Effector CD4-positive, alpha-beta T cell (primary cell): ENCODE measurements around the gene LRRTM4.
"Not testable (repeated sequence)": the region's sequence is repeated elsewhere in the genome, so short reads cannot be mapped to it uniquely, and the experiment has no call there.

Experiments
- DNase-seq: peaks from one replicate; pipeline ENCODE4 v3.0.0-alpha.2; 2020

LRRTM4 gene

DNA sequence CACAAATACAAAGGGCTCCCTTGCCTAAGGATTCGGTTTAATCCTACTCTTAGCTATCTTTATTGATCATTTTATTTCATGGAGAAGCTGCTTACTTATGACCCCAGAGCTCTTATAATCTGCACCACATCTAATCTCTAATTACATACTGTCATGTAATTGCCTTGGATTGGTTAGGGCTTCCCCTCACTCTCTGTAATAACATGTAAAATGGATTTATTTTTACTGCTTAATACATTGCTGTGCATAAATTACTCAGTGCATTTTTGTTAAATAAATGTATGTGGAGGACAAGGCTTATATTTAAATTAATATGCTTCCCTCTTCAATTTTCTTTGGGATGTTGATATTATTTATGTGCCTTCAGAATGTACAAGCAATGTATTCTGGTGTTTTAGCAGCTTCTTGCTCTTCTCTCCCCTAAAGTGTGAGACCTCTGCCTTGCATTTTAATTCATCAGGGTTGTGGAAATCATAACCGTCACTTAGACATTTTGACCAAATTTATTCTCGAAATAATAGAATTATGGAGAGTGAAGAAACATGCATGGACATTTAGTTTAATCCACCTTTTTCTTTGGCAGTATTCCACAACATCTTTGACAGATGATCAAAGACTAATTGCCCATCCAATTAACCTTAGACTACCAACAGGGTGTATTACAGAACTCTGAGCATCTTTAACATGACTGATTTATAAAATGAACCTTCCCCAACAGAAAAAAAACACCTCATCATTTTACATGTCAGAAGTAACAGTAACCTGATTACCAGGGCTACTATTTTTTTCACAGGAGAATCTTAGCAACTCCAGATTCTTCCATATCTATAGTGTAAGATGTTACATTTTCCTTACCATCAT lies 692.6 kb downstream of the LRRTM4 start:
- DNase-seq: no peak

DNA sequence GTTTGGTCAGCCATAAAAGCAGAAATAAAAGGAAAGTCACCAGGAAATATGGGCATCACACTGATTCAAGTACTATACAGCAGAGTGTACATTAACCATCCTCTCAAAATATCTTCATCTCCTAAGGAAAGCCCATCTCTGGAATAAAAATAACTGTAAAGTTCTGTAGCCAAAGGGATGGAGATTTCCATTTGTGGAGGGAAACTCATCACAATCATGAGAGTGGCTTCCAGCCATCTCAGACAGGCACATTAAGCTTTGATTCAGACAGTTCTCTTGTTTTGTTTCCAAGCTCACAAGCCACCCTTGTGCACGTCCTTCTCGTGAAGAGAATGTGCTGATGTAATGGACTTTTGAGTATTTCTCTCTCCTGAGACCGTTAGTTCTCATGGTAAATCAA lies 695.5 kb downstream of the LRRTM4 start:
- no peak for DNase-seq

DNA sequence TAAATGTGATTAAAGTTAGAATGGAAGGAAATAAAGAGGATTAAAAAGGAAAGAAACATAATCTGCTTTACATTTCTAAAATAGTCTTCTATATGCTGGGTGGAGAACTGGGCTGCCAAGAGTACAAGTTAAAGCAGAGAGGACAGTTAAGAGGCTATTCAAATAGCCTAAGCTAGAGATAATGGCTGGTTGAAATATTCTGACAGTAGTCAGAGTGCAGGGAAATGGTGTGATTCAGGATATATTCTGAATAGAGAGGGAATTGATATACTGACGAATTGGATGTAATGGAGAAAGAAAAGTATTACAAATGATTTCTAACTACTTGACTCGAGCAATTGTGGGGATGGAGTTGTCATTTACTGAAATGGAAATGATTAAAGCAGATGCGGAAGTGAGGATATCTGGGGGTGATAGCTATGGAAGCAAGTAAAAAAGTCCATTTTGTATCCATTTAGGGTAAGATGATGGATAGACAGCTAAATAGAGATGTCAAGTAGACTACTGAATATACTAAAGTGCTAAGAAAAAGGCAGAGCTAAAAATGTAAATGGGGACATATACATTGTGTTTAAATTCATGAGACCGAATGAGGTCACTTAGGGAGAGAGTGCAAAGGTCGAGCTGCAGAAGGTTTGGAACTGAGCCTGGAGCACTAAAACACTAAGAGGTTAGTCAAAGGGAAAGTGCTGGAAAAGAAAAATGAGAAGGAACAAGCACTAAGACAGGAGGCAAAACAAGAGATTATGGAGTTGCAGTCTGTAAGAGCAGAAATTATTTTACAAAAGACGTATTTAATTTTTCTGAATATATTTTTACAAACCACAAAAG lies 696.8 kb downstream of the LRRTM4 start:
- no peak for DNase-seq

DNA sequence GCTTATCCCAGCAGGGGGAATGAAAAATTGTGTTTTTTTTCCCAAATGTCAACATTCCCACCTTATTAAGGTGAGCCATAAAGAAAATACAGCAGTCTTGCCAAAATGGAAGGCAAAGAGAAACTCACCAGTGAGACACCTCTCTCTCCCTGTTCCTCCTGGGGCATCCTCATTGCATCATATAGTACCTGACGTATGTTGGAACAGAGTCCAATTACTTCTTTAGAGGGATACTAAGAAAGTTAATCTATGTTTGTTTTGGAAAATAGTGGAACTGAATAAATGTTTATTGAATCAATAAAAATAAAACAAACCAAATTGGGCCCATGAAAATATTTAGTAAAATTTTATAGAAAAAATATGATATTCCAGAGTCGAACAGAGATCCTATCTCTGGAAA lies 700.4 kb downstream of the LRRTM4 start:
- no peak for DNase-seq

DNA sequence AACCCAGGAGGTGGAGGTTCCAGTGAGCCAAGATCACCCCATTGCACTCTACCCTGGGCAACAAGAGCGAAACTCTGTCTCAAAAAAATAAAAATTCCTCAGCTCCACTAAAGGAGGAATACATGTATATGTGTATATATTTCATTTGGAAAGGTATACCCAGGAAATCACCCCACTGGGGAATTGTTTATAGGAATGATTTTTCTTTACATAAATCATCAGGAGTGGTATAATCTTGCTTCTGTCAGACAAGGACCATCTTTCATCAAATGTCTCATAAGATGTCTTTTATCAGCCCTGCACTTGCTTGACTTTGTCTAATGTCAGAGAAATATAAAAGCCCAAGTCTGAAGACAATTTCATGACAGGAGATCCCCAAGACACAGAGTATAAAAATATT lies 709.1 kb downstream of the LRRTM4 start:
- no peak for DNase-seq

DNA sequence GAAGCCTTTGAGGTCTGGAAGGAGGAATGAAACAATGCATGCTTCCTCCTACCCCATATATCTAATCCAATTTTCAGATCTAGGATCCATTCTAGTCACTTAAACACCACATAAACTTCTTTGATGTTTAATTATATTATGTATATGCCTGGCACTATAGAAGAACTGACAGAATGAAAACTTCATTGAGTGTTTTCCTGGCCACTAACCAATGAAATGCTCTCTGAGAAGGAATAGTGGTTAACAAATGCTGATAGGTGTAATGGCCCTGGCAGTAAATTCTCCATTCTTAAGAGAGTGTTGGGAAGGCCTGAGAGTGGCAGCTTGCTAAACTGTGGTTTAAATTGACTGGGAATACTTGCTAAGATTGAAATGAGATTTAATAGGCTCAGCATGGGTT lies 710.0 kb downstream of the LRRTM4 start:
- DNase-seq: no peak

DNA sequence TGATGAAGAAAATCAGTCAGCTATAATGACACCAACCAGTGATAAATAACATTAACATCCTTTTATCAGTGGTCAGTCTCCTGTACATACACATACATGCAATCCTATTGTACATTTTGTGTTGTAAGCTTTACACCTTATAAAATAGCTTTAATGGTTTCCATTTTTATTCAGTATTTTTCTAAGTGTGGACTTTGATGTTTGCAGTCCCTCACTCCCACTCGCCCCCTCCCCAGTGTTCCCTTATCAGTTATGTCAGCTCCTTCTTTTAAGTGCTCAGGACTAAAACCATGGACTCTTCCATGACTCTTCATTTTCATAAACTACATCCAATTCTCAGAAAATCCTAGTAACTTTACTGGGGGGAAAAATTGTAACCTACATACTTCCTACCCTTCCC lies 713.0 kb downstream of the LRRTM4 start:
- no peak for DNase-seq

DNA sequence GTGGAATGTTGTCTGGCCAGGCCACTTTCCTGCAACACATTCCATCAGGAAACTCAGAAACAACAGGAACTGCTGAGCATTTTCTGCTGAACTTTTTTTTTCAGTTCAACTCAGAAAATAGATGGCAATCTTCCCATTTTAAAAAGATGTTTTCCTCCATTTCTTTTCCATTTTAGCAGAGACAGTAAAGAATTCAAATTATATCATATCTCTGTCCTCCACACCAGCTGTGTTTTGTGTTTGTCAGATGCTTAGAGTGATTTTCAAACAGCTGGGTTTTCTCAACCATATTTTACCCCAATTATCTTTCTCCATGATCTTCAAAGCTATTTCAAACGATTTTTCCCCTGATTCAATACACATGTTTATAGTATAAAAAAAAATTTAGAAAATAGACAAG lies 713.4 kb downstream of the LRRTM4 start:
- no peak for DNase-seq

DNA sequence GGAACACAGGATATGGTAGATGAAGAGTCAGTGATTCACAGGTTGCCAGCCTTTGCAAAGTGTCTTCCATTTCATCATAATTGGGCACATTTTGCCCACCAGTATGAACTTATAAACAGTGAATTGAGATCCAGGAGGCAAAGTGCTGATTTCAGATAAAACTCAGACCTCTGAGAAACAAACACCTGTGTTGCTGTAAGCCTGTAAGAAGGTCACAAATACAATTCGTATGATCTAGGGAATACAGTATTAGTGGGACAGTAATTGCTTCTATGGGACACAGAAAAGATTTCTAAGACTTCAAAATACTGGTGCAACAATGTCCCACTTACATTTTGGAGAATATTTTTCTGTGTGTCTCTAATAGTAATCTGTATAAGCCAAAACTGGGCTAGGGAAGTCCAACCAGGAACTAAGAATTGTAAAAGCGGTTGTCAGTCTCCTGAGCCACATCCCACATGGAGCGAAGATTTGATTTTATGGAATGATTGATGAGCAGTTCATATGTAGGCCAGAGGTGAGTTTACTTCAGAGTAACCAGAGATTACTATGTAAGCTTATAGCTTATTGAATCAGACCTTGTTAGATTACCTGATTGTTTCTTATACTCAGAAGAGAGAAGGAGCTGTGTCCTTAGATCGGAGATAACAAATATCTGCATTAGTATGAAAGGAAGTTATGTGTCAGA lies 728.4 kb downstream of the LRRTM4 start:
- no peak for DNase-seq

DNA sequence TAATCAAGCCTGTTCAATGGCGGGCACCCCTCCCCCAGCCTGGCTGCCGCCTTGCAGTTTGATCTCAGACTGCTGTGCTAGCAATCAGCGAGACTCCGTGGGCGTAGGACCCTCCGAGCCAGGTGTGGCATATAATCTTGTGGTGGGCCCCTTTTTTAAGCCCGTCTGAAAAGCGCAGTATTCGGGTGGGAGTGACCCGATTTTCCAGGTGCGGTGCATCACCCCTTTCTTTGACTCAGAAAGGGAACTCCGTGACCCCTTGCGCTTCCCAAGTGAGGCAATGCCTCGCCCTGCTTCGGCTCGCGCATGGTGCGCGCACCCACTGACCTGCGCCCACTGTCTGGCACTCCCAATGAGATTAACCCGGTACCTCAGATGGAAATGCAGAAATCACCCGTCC lies 740.9 kb downstream of the LRRTM4 start:
- DNase-seq: not testable (repeated sequence)

DNA sequence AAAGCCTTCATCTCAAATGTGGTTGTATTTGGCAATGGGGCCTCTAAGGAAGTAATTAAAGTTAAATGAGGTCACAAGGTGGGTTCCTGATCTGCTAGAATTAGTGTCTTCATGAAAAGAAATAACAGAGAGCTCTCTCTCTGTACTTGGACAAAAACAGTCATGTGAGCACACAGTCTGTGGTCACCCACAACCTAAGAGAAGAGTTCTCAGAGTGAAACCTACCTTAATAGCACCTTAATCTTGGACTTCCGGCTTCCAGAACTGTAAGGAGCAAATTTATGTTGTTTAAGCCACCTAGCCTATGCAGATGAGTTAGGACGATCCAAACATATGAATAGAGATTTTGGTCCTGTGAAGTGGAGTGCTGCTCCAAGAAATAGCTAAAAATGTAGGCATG lies 758.9 kb downstream of the LRRTM4 start:
- no peak for DNase-seq

DNA sequence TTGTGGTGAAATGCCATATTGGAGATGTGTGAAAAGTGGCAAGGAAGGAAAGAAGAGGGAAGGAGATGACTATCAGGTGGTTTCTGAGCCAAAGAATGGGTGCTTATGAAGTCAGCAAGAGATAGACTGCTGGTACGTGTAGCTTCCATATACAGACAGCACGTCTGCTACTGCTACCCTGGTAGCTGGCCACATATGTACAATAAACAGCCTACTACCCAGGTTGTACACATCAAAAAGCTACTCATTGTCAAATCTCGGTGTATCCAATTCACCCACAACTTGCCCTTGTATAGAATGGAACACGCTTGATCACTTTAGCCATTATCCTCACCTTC lies 761.8 kb downstream of the LRRTM4 start:
- DNase-seq: no peak

DNA sequence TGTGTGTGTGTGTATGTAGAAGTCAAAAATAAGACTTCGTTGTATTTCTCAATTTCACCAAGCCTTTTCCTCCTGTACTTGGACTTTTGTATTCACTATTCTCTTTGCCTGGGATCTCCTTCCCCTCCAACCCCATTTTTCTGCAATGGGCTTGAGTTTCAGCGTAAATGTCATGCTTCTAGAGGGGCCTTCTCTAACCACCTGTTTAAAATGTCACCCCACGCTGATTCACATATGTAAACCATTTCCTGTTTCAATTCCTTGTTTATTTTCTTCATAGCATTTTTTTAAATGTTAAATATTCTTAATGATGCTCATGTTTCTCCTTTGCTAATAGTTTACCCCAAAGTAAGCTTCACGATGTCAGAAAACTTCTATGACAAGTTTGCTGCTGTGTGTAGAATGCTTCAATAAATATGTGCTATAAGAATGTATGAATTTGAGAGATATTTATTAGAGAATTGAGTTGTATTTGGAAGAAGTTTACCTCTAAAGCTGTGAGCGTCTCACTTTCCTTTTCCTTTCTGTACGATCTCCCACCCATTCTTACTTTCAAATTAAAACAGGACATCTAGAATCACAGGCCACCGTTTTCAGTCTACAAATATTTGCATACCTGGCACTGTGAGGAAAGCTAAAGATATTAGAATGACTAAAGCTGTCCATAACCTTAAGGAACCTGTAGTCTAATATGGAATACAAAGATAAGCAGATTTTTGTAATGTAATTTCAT lies 762.4 kb downstream of the LRRTM4 start:
- no peak for DNase-seq

DNA sequence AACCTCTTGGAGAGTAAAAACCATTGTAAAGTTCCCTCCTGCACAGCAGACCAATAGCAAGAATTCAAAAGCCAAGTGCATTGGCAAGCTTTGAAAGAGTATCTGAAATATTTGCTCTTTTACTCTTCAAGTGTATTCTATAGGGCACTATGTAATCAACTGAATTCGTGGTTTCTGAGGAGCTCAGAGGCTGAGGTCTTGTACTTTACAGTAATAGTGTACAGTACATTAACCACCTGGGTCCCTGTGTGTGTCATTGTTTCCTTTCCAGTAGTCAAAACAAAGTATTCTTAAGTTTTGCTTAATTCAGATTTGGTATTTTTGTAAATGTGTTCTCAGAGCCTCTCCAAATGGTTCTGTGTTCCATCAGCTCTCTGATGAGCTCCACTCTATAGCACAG lies 769.7 kb downstream of the LRRTM4 start:
- no peak for DNase-seq

DNA sequence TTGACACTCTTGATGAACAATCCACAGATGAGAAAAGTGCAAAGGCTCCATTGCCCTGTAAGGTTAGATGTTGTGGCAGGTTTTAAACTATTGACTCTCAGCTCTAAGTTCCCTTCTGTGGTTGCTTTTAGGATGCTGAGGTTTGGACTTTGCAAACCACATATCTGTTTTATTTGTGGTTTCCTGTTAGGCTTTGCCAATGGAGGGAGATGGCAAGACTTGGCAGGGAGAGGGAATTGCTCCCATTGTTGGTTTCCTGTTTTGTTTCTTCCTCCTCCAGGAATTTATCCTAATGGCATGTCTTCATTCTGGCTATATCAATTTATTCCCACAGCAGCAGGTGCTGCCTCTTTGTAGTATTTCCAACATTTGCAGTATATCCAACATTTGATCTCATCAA lies 772.3 kb downstream of the LRRTM4 start:
- DNase-seq: no peak

DNA sequence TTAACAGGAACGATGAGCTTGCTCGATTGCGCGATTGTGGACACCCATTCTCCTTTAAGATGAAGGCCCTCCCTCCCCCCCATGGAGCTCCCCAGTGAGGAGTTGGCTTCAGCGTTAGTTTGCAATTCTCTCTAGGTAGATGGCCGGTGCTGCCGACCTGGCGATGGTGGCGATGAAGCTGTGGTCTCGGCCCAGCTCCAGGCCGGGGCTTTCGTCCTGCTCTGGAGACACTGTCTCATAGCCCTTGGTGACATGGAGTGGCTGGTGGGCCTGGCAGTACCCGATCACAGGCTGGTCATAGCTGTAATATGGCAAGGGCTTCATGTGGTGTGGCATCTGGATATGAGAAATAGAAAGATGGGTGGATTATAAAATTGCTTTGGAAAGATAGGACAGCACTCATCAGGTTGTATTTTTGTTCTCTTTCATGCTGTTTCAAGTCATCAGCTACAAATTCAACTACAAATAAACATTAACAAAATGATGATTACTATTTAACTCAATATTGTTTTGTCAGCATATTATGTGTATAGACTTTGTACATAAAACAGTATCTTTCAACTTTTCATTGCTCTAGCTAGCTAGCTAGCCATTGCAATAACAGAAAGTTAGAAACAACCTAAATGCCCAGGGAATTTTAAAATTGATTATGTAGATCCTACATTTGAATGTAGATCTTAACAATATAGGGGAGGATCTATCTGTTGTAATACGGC lies 773.4 kb downstream of the LRRTM4 start:
- DNase-seq: no peak

DNA sequence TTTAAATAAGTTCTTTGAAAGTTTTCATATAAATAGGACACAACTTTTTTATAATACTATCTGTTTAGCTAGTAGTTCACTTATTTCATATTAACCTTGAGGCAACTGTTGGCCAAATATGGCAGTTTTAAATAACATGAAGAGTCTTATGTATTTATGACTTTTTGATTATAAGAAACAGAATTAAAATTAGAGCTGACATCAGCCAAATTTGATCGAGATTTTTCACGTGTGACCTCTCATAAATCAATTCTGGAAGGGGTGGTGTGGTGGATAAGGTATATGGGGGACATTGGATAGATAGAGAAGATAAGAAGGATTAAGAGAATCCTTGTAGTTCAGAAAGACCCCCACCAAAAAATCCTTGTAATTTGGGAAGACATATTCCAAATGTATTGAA lies 776.6 kb downstream of the LRRTM4 start:
- DNase-seq: no peak

DNA sequence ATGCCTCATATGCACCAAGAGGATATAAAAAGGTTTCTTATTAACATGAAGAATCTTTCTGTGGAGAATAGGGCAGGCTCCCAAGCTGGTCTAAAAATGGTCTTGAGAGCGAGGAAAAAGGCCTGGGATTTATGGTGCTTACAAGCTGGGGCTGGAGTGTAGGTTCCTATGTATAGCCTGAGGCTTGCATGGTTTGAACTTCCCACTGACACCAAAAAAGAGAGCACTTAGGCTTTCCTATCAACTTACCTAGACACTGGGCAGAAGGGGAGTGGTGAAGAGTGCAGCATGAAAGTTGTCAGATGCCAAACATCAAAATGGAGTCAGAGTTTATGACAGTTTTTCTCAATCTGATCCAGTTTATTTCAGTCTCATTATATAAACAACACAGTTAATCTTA lies 784.6 kb downstream of the LRRTM4 start:
- no peak for DNase-seq

DNA sequence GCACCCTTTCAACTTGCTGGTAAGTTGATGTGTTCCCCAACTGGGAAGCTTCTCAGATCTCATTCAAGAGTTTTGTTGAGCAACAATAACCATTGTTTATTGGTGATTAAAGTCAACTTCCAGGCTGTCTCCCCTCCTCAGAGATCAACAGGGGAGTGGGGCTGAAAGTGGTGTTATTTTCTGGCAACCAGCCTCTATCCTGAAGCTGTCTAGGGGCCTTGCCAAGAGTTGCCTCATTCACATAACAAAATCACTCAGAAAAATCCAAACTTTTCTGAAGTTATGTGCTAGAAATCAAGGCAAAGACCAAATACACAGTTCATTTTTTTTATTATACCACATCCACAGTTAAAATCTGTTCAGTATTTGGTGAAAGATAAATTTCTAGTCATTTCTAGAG lies 788.4 kb downstream of the LRRTM4 start:
- DNase-seq: no peak

DNA sequence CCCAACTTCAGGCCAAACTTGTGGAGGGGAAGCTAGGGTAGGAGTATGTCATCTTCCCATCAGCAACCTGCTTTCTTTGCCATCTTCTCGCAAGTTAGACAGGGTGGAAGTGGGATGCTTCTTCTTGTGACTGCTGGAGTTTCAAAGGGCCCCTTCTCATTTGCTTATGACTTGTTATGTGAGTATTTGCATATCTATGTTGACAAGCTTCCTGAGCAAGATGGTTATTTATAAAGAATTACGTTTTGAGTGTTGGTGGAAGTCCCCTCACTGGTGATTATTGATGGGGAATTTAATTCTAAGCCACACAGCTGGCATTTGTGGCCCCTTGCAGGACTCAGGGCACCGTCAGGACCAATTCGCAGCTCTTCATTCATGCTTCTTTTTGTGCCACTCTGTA lies 791.0 kb downstream of the LRRTM4 start:
- DNase-seq: no peak

DNA sequence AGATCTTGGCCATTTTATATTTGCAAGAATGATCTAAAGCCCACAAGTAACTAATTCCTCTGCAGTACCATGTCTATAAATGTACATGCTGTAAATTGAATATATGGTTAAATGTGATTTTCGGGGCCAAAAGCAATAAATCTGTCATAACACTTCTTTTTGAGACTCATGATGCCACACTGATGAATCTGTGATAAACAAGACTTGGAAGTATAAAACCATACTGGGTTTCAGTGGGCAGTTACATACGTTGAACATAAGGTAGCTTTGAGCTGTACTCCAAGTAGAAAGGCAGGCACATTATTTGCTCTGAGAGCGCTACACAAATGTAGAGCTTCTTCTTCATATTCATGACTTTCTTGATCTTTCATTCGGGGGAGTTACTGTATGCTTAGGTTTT lies 792.2 kb downstream of the LRRTM4 start:
- DNase-seq: no peak

DNA sequence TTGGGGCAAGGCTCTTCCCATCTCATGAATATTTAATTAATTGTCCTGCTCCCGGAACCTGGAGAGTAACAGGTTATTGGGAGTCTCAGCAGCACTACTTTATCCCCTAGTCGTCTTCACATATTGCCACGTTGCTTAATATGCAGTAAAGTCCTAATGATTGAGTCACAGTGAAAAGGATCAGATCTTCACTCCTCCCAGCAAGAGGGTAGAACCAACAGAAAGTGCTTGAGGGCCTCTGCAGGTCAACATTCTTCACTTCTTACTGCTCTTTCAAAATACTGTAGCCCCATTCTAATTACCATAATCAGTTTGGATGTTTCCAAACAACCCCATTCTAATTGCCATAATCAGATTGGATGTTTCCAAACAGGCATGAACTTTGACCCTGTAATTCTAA lies 801.0 kb downstream of the LRRTM4 start:
- DNase-seq: no peak
